ENCODE measurements around the gene ZNF182. TPM values are rescaled to one million over a fixed set of nuclear protein-coding genes. Genes with fewer than 3 reads are reported as not detected.
"Not testable (repeated sequence)": the region's sequence is repeated elsewhere in the genome, so short reads cannot be mapped to it uniquely, and the experiment has no call there.

Gene ZNF182
- total RNA-seq, 2 experiments from 2014 or later, result 9.0 to 10.2 TPM

DNA sequence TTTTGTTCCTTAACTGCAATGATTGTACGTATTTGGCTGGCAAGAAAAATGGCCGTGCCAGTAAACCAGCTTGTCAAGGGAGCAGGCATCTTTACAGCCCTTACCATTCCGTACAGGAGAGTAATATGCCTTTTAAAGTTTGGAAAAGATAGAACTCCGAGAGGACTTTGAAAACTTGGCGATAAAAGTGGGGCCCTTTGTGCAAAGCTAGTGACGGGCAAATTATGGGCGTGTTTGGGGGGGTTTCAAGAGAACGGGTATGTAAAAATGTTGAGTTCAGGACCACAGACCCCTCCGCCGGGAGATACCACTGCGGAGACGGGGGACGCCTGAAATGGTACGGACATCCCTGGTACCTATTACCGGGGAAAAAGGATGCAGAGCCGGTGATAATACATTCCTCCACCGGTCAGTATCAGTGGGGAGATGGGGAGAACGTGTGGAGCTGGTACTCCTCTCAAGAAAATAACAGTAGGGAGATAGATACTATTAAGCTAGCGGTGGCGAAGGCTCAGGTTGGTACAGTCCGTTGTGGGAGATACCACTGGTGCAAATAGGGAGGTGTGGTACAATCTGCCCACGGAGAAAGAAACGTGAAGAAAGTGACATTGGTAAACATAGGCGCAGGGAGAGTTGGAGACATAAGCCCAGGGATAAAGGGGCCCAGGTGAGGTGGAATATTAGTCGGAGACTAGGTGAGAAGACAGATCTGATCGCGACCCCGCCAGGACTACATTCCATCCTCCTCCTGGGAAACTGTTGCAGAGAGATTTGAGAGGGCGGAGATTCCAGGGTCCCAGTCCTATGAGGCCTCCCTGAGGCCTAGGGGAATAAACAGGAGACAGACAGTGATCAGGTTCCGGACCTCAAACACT, 17.5 kb upstream of the ZNF182 start:
- H3K27ac Mint-ChIP-seq, result peak overlapping the region; percentile 98
- CTCF ChIA-PET, result interaction anchor here (1.0 to 1.4 kb wide), 2 partner anchors 8 to 167 kb away, joined by 3 read pairs; no protein-coding TSS in a partner anchor
- peaks cover 7% of the 10 kb centered on the region for H3K36me3 Mint-ChIP-seq (ENCODE audit: low read depth)
- DNase-seq (peak; percentile 70), ATAC-seq (peak; percentile 57)
- POLR2A ChIA-PET, result no interaction called here
- no peaks in the 10 kb centered on the region for H3K27me3 Mint-ChIP-seq (ENCODE audit: low read depth)
- H3K9me3 Mint-ChIP-seq (ENCODE audit: insufficient read depth), result no peaks in the 10 kb centered on the region
- H3K4me1 Mint-ChIP-seq (ENCODE audit: low read depth), result peaks cover 19% of the 10 kb centered on the region
- peak overlapping the region; percentile 82 for H3K4me3 Mint-ChIP-seq

GRCh38 chrX:48020472-48020871, 16.7 kb upstream of the ZNF182 start:
- CTCF ChIA-PET, result interaction anchor here (1.0 to 1.4 kb wide), 2 partner anchors 9 to 166 kb away, joined by 3 read pairs; no protein-coding TSS in a partner anchor

GRCh38 chrX:48019892-48020291, 16.1 kb upstream of the ZNF182 start:
- H3K9me3 Mint-ChIP-seq (ENCODE audit: insufficient read depth); H3K27ac Mint-ChIP-seq; DNase-seq; POLR2A ChIA-PET; H3K36me3 Mint-ChIP-seq (ENCODE audit: low read depth); H3K4me3 Mint-ChIP-seq; H3K27me3 Mint-ChIP-seq (ENCODE audit: low read depth); CTCF ChIA-PET: not testable (repeated sequence)
- ATAC-seq, result peak; percentile 73
- H3K4me1 Mint-ChIP-seq (ENCODE audit: low read depth), result peaks cover 13% of the 10 kb centered on the region

More at GRCh38 chrX:48020472-48020871, 16.7 kb upstream of the ZNF182 start:
- peak; percentile 53 for ATAC-seq
- H3K9me3 Mint-ChIP-seq (ENCODE audit: insufficient read depth); POLR2A ChIA-PET; H3K36me3 Mint-ChIP-seq (ENCODE audit: low read depth); H3K27me3 Mint-ChIP-seq (ENCODE audit: low read depth): not testable (repeated sequence)
- peak; percentile 37 for DNase-seq
- Mint-ChIP-seq H3K4me3 (peak overlapping the region; percentile 82), H3K27ac (peak overlapping the region; percentile 98), H3K4me1 (ENCODE audit: low read depth) (peaks cover 16% of the 10 kb centered on the region)

GRCh38 chrX:48016583-48017310, 13.0 kb upstream of the ZNF182 start:
- H3K36me3 Mint-ChIP-seq (ENCODE audit: low read depth); POLR2A ChIA-PET; H3K4me3 Mint-ChIP-seq; CTCF ChIA-PET; DNase-seq; H3K27ac Mint-ChIP-seq; ATAC-seq; H3K27me3 Mint-ChIP-seq (ENCODE audit: low read depth); H3K9me3 Mint-ChIP-seq (ENCODE audit: insufficient read depth): not testable (repeated sequence)
- peaks cover 12% of the 10 kb centered on the region for H3K4me1 Mint-ChIP-seq (ENCODE audit: low read depth)

GRCh38 chrX:48009445-48009960, 5.7 kb upstream of the ZNF182 start:
- DNase-seq; H3K4me1 Mint-ChIP-seq (ENCODE audit: low read depth); H3K9me3 Mint-ChIP-seq (ENCODE audit: insufficient read depth); POLR2A ChIA-PET; H3K27ac Mint-ChIP-seq; H3K4me3 Mint-ChIP-seq; ATAC-seq; CTCF ChIA-PET; H3K36me3 Mint-ChIP-seq (ENCODE audit: low read depth); H3K27me3 Mint-ChIP-seq (ENCODE audit: low read depth): not testable (repeated sequence)

DNA sequence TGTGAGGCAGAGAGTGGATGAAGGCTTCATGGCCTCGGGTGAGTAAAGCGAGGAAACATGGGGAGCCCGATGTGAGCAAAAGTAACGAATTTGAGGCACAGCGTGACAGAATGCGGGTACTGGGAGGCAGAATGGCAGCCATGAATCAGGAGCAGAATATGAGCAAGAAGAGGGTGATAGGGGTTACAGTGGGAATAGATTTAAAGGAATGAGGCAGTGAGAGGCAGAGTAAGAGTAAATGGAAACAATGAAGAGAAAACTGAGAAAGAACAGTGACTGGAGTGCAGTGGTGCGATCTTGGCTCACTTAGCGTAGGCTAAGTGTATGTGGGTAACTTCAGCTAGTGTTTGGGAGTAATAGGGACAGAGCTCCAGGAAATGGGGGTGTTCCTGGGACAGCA, 2.9 kb upstream of the ZNF182 start, which contains the start of gene SPACA5:
Gene SPACA5 (plus strand): TSS at position 301 of the 400 bp plus-strand sequence. CDS start 815 bp downstream, outside the sequence.
- peaks cover 11% of the 10 kb centered on the region for H3K4me1 Mint-ChIP-seq (ENCODE audit: low read depth)
- H3K4me3 Mint-ChIP-seq; H3K27ac Mint-ChIP-seq; H3K27me3 Mint-ChIP-seq (ENCODE audit: low read depth); CTCF ChIA-PET; H3K9me3 Mint-ChIP-seq (ENCODE audit: insufficient read depth); H3K36me3 Mint-ChIP-seq (ENCODE audit: low read depth); DNase-seq; POLR2A ChIA-PET; ATAC-seq: not testable (repeated sequence)

DNA sequence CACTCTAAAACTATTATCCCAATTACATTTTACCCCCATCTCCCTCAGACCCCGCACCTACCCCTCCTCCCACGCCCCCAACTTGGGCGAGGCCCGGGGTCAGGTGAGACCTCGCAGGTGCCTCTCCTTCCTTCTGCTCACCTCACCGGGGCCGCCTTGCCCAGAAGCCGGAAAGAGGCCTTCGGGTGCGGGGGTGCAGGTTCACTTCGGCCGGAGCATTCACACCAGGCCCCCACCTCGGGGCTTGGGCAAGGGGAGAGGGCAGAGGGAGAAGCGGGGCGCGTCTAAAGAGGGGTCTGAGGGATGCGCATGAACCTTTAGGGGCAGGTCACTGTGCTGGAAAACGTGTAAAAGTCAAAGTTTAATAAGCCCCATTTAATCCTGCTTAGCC, 427 bp downstream of the ZNF182 start:
- Mint-ChIP-seq H3K9me3 (ENCODE audit: insufficient read depth) (no peaks in the 10 kb centered on the region), H3K27ac (peak overlapping the region; percentile 98), H3K4me1 (ENCODE audit: low read depth) (peaks cover 21% of the 10 kb centered on the region), H3K36me3 (ENCODE audit: low read depth) (peaks cover 30% of the 10 kb centered on the region), H3K27me3 (ENCODE audit: low read depth) (no peaks in the 10 kb centered on the region), H3K4me3 (peak overlapping the region; percentile 85)
- ATAC-seq (peak; percentile 27), DNase-seq (peak; percentile 33)
- POLR2A ChIA-PET, result no interaction called here
- CTCF ChIA-PET, result no interaction called here

- no peaks in the 10 kb centered on the region for H3K9me3 Mint-ChIP-seq (ENCODE audit: insufficient read depth)
- ATAC-seq (no peak), DNase-seq (no peak)
- no peak overlapping the region for H3K27ac Mint-ChIP-seq
- ChIA-PET CTCF (no interaction called here), POLR2A (no interaction called here)
- no peaks in the 10 kb centered on the region for H3K27me3 Mint-ChIP-seq (ENCODE audit: low read depth)
- peak overlapping the region; percentile 85 for H3K4me3 Mint-ChIP-seq
- H3K4me1 Mint-ChIP-seq (ENCODE audit: low read depth), result peaks cover 21% of the 10 kb centered on the region
- peaks cover 34% of the 10 kb centered on the region for H3K36me3 Mint-ChIP-seq (ENCODE audit: low read depth)
These were observed 860 bp downstream of the ZNF182 start for GRCh38 chrX:48002929-48003328.

DNA sequence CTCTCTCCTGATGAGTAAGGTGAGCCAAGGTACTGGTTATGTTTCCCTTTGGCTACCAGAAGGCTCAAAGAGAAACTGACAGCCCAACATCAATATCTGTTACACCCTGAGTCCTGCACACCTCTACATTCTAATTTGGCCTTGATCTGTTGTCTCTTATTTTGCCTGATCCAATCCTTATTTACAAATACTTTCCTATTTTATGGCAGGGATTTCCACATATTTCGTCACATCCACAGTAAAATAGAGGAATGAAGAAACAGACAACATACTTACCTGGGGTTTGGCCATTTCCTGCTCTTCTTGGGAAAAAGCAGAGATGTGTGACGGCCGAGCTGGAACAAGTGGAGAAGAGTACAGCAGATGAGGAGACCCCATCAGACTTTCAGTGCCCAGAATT, 1.5 kb downstream of the ZNF182 start:
- ChIA-PET CTCF (no interaction called here), POLR2A (no interaction called here)
- Mint-ChIP-seq H3K4me1 (ENCODE audit: low read depth) (peaks cover 21% of the 10 kb centered on the region), H3K4me3 (peak overlapping the region; percentile 85), H3K27me3 (ENCODE audit: low read depth) (no peaks in the 10 kb centered on the region), H3K27ac (peak overlapping the region; percentile 15), H3K36me3 (ENCODE audit: low read depth) (peaks cover 39% of the 10 kb centered on the region), H3K9me3 (ENCODE audit: insufficient read depth) (no peaks in the 10 kb centered on the region)
- DNase-seq (no peak), ATAC-seq (no peak)

DNA sequence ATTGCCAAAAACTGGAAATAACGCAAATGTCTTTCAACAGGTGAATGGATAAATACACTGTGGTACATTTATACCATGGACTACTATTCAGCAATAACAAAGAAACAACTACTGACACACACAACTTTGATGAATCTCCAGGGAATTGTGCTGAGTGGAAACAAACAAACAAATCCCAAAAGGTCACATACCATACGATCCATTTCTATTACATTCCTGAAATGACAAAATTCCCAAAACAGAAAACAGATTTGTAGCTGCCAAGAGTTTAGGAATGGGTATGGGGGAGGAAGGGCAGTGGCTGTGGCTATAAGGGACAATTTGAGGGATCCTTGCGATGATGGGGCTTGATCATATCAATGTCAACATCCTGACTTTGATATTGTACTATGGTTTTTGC, 2.5 kb downstream of the ZNF182 start:
- Mint-ChIP-seq H3K27me3 (ENCODE audit: low read depth) (no peaks in the 10 kb centered on the region), H3K36me3 (ENCODE audit: low read depth) (peaks cover 49% of the 10 kb centered on the region), H3K4me3 (peak overlapping the region; percentile 10), H3K4me1 (ENCODE audit: low read depth) (peaks cover 21% of the 10 kb centered on the region), H3K9me3 (ENCODE audit: insufficient read depth) (peaks cover under 1% of the 10 kb centered on the region), H3K27ac (no peak overlapping the region)
- no peak for DNase-seq
- ChIA-PET POLR2A (no interaction called here), CTCF (no interaction called here)
- ATAC-seq, result no peak

DNA sequence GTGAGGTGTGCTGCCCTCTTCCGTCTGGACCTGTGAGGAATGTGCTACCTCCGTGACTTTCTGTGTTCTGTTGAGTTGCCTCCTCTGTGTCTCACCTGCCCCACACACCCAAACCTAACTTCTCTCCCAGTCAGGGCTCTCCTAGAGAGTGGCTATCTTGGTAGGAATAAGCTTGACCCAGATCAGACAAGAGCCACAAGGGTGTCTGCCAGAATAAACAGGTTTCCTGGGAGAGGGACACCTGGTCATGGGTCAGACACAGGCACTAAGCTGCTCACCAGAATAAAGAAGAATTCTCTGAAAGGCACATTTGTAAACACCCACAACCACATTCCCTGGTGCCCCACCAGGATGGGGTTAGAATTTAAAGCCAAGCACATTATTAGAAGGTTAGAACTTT, 11.1 kb downstream of the ZNF182 start:
- Mint-ChIP-seq H3K4me3 (no peak overlapping the region), H3K27me3 (ENCODE audit: low read depth) (no peaks in the 10 kb centered on the region), H3K9me3 (ENCODE audit: insufficient read depth) (peaks cover 28% of the 10 kb centered on the region), H3K36me3 (ENCODE audit: low read depth) (peaks cover 87% of the 10 kb centered on the region), H3K27ac (no peak overlapping the region), H3K4me1 (ENCODE audit: low read depth) (peaks cover 23% of the 10 kb centered on the region)
- ChIA-PET CTCF (interaction anchor here (0.6 kb wide), 1 partner anchor 1157 kb away, joined by 4 read pairs; no protein-coding TSS in a partner anchor), POLR2A (no interaction called here)
- no peak for ATAC-seq
- no peak for DNase-seq

DNA sequence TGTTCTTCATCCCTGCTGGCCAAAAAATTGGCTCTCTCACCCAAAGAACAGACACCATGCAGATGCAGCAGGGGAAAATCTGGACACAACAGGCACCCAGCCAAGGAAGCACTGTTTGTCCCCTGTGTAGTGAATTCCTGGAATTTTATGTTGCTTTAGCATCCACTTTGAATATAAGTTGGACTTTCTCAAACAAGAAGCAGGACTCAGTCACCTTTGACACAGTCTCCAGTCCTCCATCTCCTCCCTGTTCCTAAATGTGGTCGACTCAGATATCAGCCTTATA, 11.8 kb downstream of the ZNF182 start:
- Mint-ChIP-seq H3K27me3 (ENCODE audit: low read depth) (no peaks in the 10 kb centered on the region), H3K27ac (peak overlapping the region; percentile 66), H3K9me3 (ENCODE audit: insufficient read depth) (peaks cover 33% of the 10 kb centered on the region), H3K36me3 (ENCODE audit: low read depth) (peaks cover 87% of the 10 kb centered on the region), H3K4me1 (ENCODE audit: low read depth) (peaks cover 23% of the 10 kb centered on the region), H3K4me3 (no peak overlapping the region)
- POLR2A ChIA-PET, result no interaction called here
- ATAC-seq (no peak), DNase-seq (no peak)
- CTCF ChIA-PET, result interaction anchor here (0.6 kb wide), 1 partner anchor 1158 kb away, joined by 4 read pairs; no protein-coding TSS in a partner anchor

Data from activated CD8-positive, alpha-beta T cell treated with anti-CD3 and anti-CD28 coated beads, Interleukin-2, amount 10 ng/mL, durations not matched to agents 7 days and 5 days (primary cell).